ENCODE measurements around the gene ALPG.

DNA sequence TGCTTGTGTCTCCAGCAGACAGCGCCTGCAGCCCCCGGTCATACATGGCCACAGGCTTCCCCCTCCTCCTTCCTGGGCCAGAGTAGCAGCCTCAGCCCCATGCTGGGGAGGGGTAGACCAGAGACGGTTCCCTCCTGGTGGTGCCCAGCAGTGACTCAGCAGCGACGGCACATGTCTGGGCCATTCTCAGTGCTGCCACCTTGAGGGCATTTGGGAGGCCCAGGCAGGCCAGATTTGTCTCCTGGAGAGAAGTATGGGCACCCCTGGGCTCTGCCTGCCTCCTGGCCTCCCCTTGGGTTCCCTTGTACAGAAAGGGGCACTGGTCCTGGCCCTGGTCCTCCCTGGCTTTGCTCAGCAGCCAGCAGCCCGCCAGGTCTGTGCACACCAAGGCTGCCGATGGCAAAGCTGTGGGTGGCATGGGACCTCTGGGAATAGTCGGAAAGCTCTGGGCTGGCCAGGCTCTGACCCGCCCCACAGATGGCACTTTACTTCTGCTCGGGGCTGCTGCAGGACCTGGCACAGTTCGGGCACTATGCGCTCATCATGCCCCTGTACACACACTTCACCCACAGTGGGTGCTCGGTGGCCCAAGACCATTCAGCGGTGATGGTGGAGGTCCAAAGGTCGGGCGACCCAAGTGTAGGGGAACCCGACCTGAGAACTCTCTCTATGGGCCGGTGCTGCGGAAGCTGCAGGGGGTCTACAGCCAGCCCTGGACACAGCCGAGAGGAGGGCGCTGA lies 37.9 kb downstream of the ALPG start:
- TF ChIP-seq POLR2A (IDR thresholded peaks at IDR 0.05; ENCODE audit: low read depth, low read length) (no peak), POLR2AphosphoS5 (IDR thresholded peaks at IDR 0.05; ENCODE audit: insufficient read depth, low read depth, low read length) (no peak)

Data from endothelial cell of umbilical vein (primary cell).